H1 (cell line): Measurements from ENCODE around the gene RAET1L. TPM values are rescaled to one million over a fixed set of nuclear protein-coding genes. Genes with fewer than 3 reads are reported as not detected.

Experiments used
- CTCF ChIA-PET: fragments of 300-600 bp; sonication (Branson Sonifier 250); formaldehyde crosslinking; loops from one replicate; lab custom pipeline; 2021; ENCODE audit not compliant: partially characterized antibody; lab: Charles Lee
- POLR2A ChIA-PET: fragments of 300-600 bp; sonication (Branson Sonifier 250); formaldehyde crosslinking; loops from one replicate; lab custom pipeline; 2021; ENCODE audit warnings: inconsistent platforms; ENCODE audit not compliant: partially characterized antibody; lab: Charles Lee
- DNase-seq, 2 experiments: peaks; one replicate each; pipeline versions ENCODE4 v3.0.0 to v3.0.0-alpha.2; 2010 to 2022; ENCODE audit warnings: low spot score in 2 of 2, low read depth in 1 of 2, mixed read lengths in 1 of 2
- FAIRE-seq: peaks from 2 replicates; lab custom pipeline; 2011; peaks lifted over from hg19 to GRCh38; lab: Jason Lieb, UNC
- H2AFZ ChIP-seq: 2 replicates; pipeline ENCODE4 v1.8.1; 2012; ENCODE audit warnings: low read length, inconsistent platforms
- H2AK5ac ChIP-seq: 2 replicates; pipeline ENCODE4 v1.6.1; 2013; ENCODE audit warnings: low read depth, low read length
- H2BK120ac ChIP-seq: replicated peaks from 2 replicates; pipeline ENCODE3; 2013; ENCODE audit warnings: low read depth, low read length, inconsistent platforms
- H2BK12ac ChIP-seq: 2 replicates; pipeline ENCODE4 v1.6.1; 2013; ENCODE audit warnings: low read depth, low read length
- H2BK15ac ChIP-seq: 2 replicates; pipeline ENCODE4 v1.6.1; 2013; ENCODE audit warnings: low read length
- H2BK20ac ChIP-seq: 2 replicates; pipeline ENCODE4 v1.6.1; 2013; ENCODE audit warnings: low read length
- H2BK5ac ChIP-seq: 2 replicates; pipeline ENCODE4 v1.6.1; 2013; ENCODE audit warnings: low read depth, low read length
- H3K14ac ChIP-seq: 2 replicates; pipeline ENCODE4 v1.6.1; 2013; ENCODE audit warnings: inconsistent platforms; ENCODE audit not compliant: insufficient read length
- H3K18ac ChIP-seq: 2 replicates; pipeline ENCODE4 v1.6.1; 2013; ENCODE audit warnings: low read length; ENCODE audit errors: extremely low read depth
- H3K23ac ChIP-seq: 2 replicates; pipeline ENCODE4 v1.6.1; 2013; ENCODE audit warnings: inconsistent platforms; ENCODE audit not compliant: insufficient read length
- H3K23me2 ChIP-seq: 2 replicates; pipeline ENCODE4 v1.6.1; 2013; ENCODE audit warnings: low read depth, low read length
- H3K27ac ChIP-seq: 2 replicates; pipeline ENCODE4 v1.6.1; 2011; ENCODE audit warnings: low read depth, low read length, inconsistent platforms
- H3K27me3 ChIP-seq, 4 experiments: replicated peaks in 1 of 4; 1 replicate in 1 of 4; 2 replicates in 3 of 4; pipeline versions ENCODE4 v1.6.1 to v1.8.1; 2011 to 2013; ENCODE audit warnings: low read length in 3 of 4, mild to moderate bottlenecking in 3 of 4, inconsistent platforms in 2 of 4, mixed read lengths in 2 of 4, moderate library complexity in 1 of 4; ENCODE audit not compliant: control insufficient read depth in 3 of 4, insufficient read depth in 3 of 4; ENCODE audit errors: extremely low read depth in 1 of 4
- H3K36me3 ChIP-seq, 4 experiments: 2 replicates each; pipeline versions ENCODE4 v1.6.1 to v1.8.1; 2011 to 2013; ENCODE audit warnings: mild to moderate bottlenecking in 4 of 4, low read length in 3 of 4, moderate library complexity in 2 of 4, control low read depth in 1 of 4, inconsistent platforms in 1 of 4; ENCODE audit not compliant: insufficient read depth in 4 of 4, control insufficient read depth in 2 of 4
- H3K4ac ChIP-seq: replicated peaks from 2 replicates; pipeline ENCODE3; 2013; ENCODE audit warnings: low read length, low read depth, mixed read lengths, inconsistent platforms; ENCODE audit not compliant: insufficient read length
- H3K4me1 ChIP-seq, 4 experiments: replicated peaks in 1 of 4; 1 replicate in 1 of 4; 2 replicates in 3 of 4; pipeline versions ENCODE4 v1.6.1 to v1.8.1; 2011 to 2013; ENCODE audit warnings: low read length in 3 of 4, inconsistent platforms in 2 of 4, mixed read lengths in 1 of 4; ENCODE audit not compliant: insufficient read depth in 4 of 4, control insufficient read depth in 3 of 4
- H3K4me2 ChIP-seq, 2 experiments: 2 replicates each; pipeline versions ENCODE4 v1.6.1 to v1.8.1; 2011 to 2013; ENCODE audit warnings: low read depth in 2 of 2, low read length in 2 of 2, control low read depth in 1 of 2, inconsistent platforms in 1 of 2, mild to moderate bottlenecking in 1 of 2; ENCODE audit not compliant: insufficient read depth in 1 of 2
- H3K4me3 ChIP-seq, 4 experiments: fragments of 200-600, 300-600 bp in 1 of 4; sonication (generic), shearing (Covaris generic), sonication (Bioruptor Twin) in 1 of 4; 2 replicates each; pipeline versions ENCODE4 v1.5.1 to v1.8.1; 2011 to 2016; ENCODE audit warnings: low read length in 4 of 4, low read depth in 3 of 4, control low read depth in 2 of 4, inconsistent platforms in 2 of 4, mild to moderate bottlenecking in 2 of 4, mixed read lengths in 1 of 4, moderate library complexity in 1 of 4; ENCODE audit not compliant: insufficient read depth in 2 of 4; ENCODE audit errors: extremely low read depth in 1 of 4
- H3K56ac ChIP-seq: replicated peaks from 2 replicates; pipeline ENCODE3; 2013; ENCODE audit warnings: low read depth, mild to moderate bottlenecking, mixed read lengths, low read length, inconsistent platforms; ENCODE audit not compliant: insufficient read length
- H3K79me1 ChIP-seq: 2 replicates; pipeline ENCODE4 v1.6.1; 2013; ENCODE audit warnings: low read depth, low read length, control low read depth
- H3K79me2 ChIP-seq, 2 experiments: 2 replicates each; pipeline versions ENCODE4 v1.6.1 to v1.8.1; 2012 to 2013; ENCODE audit warnings: low read length in 2 of 2, mild to moderate bottlenecking in 2 of 2, inconsistent platforms in 1 of 2; ENCODE audit not compliant: insufficient read depth in 2 of 2, control insufficient read depth in 1 of 2
- H3K9ac ChIP-seq, 4 experiments: replicated peaks in 1 of 4; 1 replicate in 1 of 4; 2 replicates in 3 of 4; pipeline versions ENCODE4 v1.6.1 to v1.8.1; 2011 to 2013; ENCODE audit warnings: low read depth in 3 of 4, low read length in 3 of 4, control low read depth in 2 of 4, mild to moderate bottlenecking in 2 of 4, moderate library complexity in 2 of 4, inconsistent platforms in 1 of 4; ENCODE audit errors: extremely low read depth in 1 of 4
- H3K9me3 ChIP-seq, 2 experiments: 2 replicates each; pipeline versions ENCODE4 v1.6.1 to v1.8.1; 2012 to 2013; ENCODE audit warnings: mild to moderate bottlenecking in 2 of 2, moderate library complexity in 2 of 2, control low read depth in 1 of 2, inconsistent platforms in 1 of 2, low read depth in 1 of 2, low read length in 1 of 2, mixed read lengths in 1 of 2; ENCODE audit not compliant: insufficient read depth in 2 of 2
- H4K20me1 ChIP-seq, 2 experiments: replicated peaks in 1 of 2; 2 replicates each; pipeline versions ENCODE3 to v1.8.1; 2011 to 2013; ENCODE audit warnings: inconsistent platforms in 2 of 2, low read length in 2 of 2, mild to moderate bottlenecking in 1 of 2; ENCODE audit not compliant: insufficient read depth in 2 of 2, control insufficient read depth in 1 of 2
- H4K5ac ChIP-seq: 2 replicates; pipeline ENCODE4 v1.6.1; 2013; ENCODE audit warnings: low read length, low read depth, mixed read lengths, inconsistent platforms; ENCODE audit not compliant: insufficient read length
- H4K8ac ChIP-seq: 2 replicates; pipeline ENCODE4 v1.8.0; 2013; ENCODE audit warnings: mild to moderate bottlenecking, moderate library complexity, low read length, inconsistent platforms; ENCODE audit not compliant: insufficient read depth; ENCODE audit errors: extremely low read depth
- H4K91ac ChIP-seq: replicated peaks from 2 replicates; pipeline ENCODE3; 2013; ENCODE audit warnings: low read length, mixed read lengths, inconsistent platforms; ENCODE audit not compliant: insufficient read length
- ASH2L ChIP-seq: fragments of 200-600, 300-600 bp; sonication (generic); IDR thresholded peaks from one replicate; pipeline ENCODE4 v1.7.1; 2017; ENCODE audit warnings: low read length
- CTCF ChIP-seq, 3 experiments: IDR thresholded peaks; 1 replicate in 2 of 3; 2 replicates in 1 of 3; pipeline versions ENCODE4 v1.5.1 to v1.6.1; 2011; ENCODE audit warnings: low read length in 3 of 3, mild to moderate bottlenecking in 3 of 3, inconsistent platforms in 2 of 3, low read depth in 1 of 3, moderate library complexity in 1 of 3; ENCODE audit not compliant: insufficient read depth in 1 of 3; ENCODE audit errors: control extremely low read depth in 1 of 3
- GABPA ChIP-seq: IDR thresholded peaks from 2 replicates; pipeline ENCODE4 v1.6.1; 2011; ENCODE audit warnings: mild to moderate bottlenecking, low read length, moderate library complexity, borderline replicate concordance; ENCODE audit not compliant: insufficient read depth
- HDAC2 ChIP-seq, 2 experiments: fragments of 300-600 bp in 1 of 2; sonication (generic) in 1 of 2; IDR thresholded peaks; 2 replicates each; pipeline ENCODE4 v1.6.1; 2011 to 2012; ENCODE audit warnings: low read depth in 2 of 2, low read length in 2 of 2, mild to moderate bottlenecking in 2 of 2, moderate library complexity in 2 of 2, borderline replicate concordance in 1 of 2, inconsistent platforms in 1 of 2
- KDM1A ChIP-seq: fragments of 200-600, 300-600 bp; sonication (generic); IDR thresholded peaks from 2 replicates; pipeline ENCODE4 v1.7.1; 2016; ENCODE audit warnings: mild to moderate bottlenecking, low read length, borderline replicate concordance
- WGBS, 2 experiments: shearing (Covaris generic) in 1 of 2; methylation state at CpG; one replicate each; pipeline versions ENCODE4 v1.1.6 to v1.1.7; 2013 to 2015; ENCODE audit warnings: low lambda C conversion rate in 2 of 2, mixed read lengths in 2 of 2, inconsistent platforms in 1 of 2, low coverage in 1 of 2, missing lambda C conversion rate in 1 of 2; ENCODE audit not compliant: insufficient replicate concordance in 2 of 2, insufficient coverage in 1 of 2, insufficient read length in 1 of 2; ENCODE audit errors: extremely low coverage in 1 of 2, missing lambda C conversion rate in 1 of 2; 5-methylcytosine and 5-hydroxymethylcytosine counted together
- polyA plus RNA-seq, 7 experiments: library from polyadenylated mRNA; depleted of rRNA in 3 of 7; stranded (reverse) in 5 of 7; unstranded in 2 of 7; fragments of >200 nt in 5 of 7; fragments of 200-250 nt in 2 of 7; gene quantifications; 1 replicate in 5 of 7; 2 replicates in 1 of 7; 4 replicates in 1 of 7; pipeline versions ENCODE4 v1.2.1 to v1.2.3, GENCODE V29; 2011 to 2013; ENCODE audit warnings: missing spikeins in 2 of 7, mixed read lengths in 2 of 7
- total RNA-seq: library from RNA; stranded (reverse); fragmentation: NEBNext Ultra II Directional; extraction: Animal tissue kit (Norgen Biotek cat#: 25700); gene quantifications from 2 replicates; pipeline ENCODE4 v1.2.1, GENCODE V29; 2021
- TF ChIP-seq, protein P1 (sequence below): IDR thresholded peaks from 2 replicates; pipeline ENCODE4 v1.6.1; 2012; ENCODE audit warnings: inconsistent platforms

RAET1L gene
- total and polyA plus RNA-seq, 2 of the 8 experiments (the other 6 are each of a cell fraction or from before 2014, with no cell fraction given): not detected

GRCh38 chr6:150068720-150069648, 43.7 kb upstream of the RAET1L start, which contains the start of gene ULBP3:
ULBP3 (minus strand) TSS chr6:150069121; CDS start chr6:150069066, 55 bp downstream.
- no peaks in the 10 kb centered on the region for H3K79me2 ChIP-seq
- H3K79me1 ChIP-seq: no peaks in the 10 kb centered on the region
- H3K4me3 ChIP-seq: peak within 1 kb of the TSS; percentile 49 to 73 (median 60)
- H4K20me1 ChIP-seq: peaks cover 0 to 4% of the 10 kb centered on the region in 2 experiments
- no peaks in the 10 kb centered on the region for H3K36me3 ChIP-seq
- no peak within 1 kb of the TSS for H4K91ac ChIP-seq
- no peak within 1 kb of the TSS for H3K14ac ChIP-seq
- ChIA-PET CTCF (interaction anchor here (0.6 to 4.6 kb wide), 8 partner anchors 12 to 1397 kb away, joined by 3 to 54 read pairs (median 3); no protein-coding TSS in a partner anchor), POLR2A (interaction anchor here (1.1 to 5.0 kb wide), 2 partner anchors 14 to 18 kb away, joined by 3 to 15 read pairs; no protein-coding TSS in a partner anchor)
- H2BK120ac ChIP-seq: no peak within 1 kb of the TSS
- no peak within 1 kb of the TSS for H2BK20ac ChIP-seq
- H3K9ac ChIP-seq: peak within 1 kb of the TSS in 2 of 4 experiments; percentile 14 to 36; a peak in 2 of 7 replicates
- peaks cover 0 to 2% (median 0%) of the 10 kb centered on the region in 4 experiments; a peak in 2 of 7 replicates for H3K4me1 ChIP-seq
- H2AFZ ChIP-seq: peak within 1 kb of the TSS; percentile 57; the same call in 1 of the 2 replicates
- no peak within 1 kb of the TSS; the same call in 1 of the 2 replicates for H2BK12ac ChIP-seq
- no peak within 1 kb of the TSS for H4K5ac ChIP-seq
- FAIRE-seq: no peak
- no peak within 1 kb of the TSS for H3K23ac ChIP-seq
- no peak within 1 kb of the TSS for H3K4ac ChIP-seq
- DNase-seq: peak; percentile 76 to 85
- no peak within 1 kb of the TSS for H3K27ac ChIP-seq
- H2BK15ac ChIP-seq: no peak within 1 kb of the TSS
- H2BK5ac ChIP-seq: no peak within 1 kb of the TSS; the same call in 1 of the 2 replicates
- no peak within 1 kb of the TSS for H2AK5ac ChIP-seq
- no peak within 1 kb of the TSS; the same call in 1 of the 2 replicates for H3K18ac ChIP-seq
- 4% methylated on average over 55 of the region's 72 CpGs; no CpG with 5 or more reads in 1 of the 2 experiments for WGBS, 2 experiments
- H3K27me3 ChIP-seq: peaks cover 0 to 22% (median 13%) of the 10 kb centered on the region in 4 experiments; a peak in 5 of 7 replicates
- 0 out of 2 replicates have a peak within 1 kb of the TSS, but pooled peaks have one; percentile 72 for H4K8ac ChIP-seq
- no peak within 1 kb of the TSS for H3K56ac ChIP-seq
- peak within 1 kb of the TSS; percentile 15 to 75 for H3K4me2 ChIP-seq
- H3K9me3 ChIP-seq: no peaks in the 10 kb centered on the region
- H3K23me2 ChIP-seq: peaks cover 7% of the 10 kb centered on the region; the same call in 1 of the 2 replicates
- no peak for TF ChIP-seq KDM1A
- TF ChIP-seq HDAC2 (IDR thresholded peaks at IDR 0.05; ENCODE audit: borderline replicate concordance in 1 of 2, low read depth in 2 of 2, low read length in 2 of 2): 0 out of 4 replicates have a peak, but pooled peaks have one; percentile 35 to 37
- TF ChIP-seq, protein P1, sequence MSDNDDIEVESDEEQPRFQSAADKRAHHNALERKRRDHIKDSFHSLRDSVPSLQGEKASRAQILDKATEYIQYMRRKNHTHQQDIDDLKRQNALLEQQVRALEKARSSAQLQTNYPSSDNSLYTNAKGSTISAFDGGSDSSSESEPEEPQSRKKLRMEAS: peak; percentile 83
- peak; percentile 25 to 58 (median 51) for TF ChIP-seq CTCF (IDR thresholded peaks at IDR 0.05; ENCODE audit: control extremely low read depth in 1 of 3, insufficient read depth in 1 of 3, low read depth in 1 of 3, low read length in 3 of 3)
- TF ChIP-seq GABPA: no peak
- TF ChIP-seq ASH2L: peak; percentile 64
